Thyroid gland (tissue), 4 donors: Measurements from ENCODE around the gene RITA1.

Source experiments
- POLR2A ChIP-seq, 2 donors: fragments of 450-650 bp; IDR thresholded peaks; one replicate each; pipeline ENCODE4 v1.6.1; 2017; ENCODE audit warnings: antibody characterized with exemption in 2 of 2, mild to moderate bottlenecking in 2 of 2, moderate library complexity in 1 of 2
- TF ChIP-seq, protein P1 (sequence below), 6 experiments: fragments of 200-600 bp in 3 of 6; fragments of 450-650 bp in 3 of 6; sonication (generic) in 3 of 6; IDR thresholded peaks; one replicate each; pipeline ENCODE4 v1.5.1; 2016 to 2019; ENCODE audit warnings: antibody characterized with exemption in 6 of 6, mild to moderate bottlenecking in 2 of 6, inconsistent platforms in 1 of 6, moderate library complexity in 1 of 6

DNA sequence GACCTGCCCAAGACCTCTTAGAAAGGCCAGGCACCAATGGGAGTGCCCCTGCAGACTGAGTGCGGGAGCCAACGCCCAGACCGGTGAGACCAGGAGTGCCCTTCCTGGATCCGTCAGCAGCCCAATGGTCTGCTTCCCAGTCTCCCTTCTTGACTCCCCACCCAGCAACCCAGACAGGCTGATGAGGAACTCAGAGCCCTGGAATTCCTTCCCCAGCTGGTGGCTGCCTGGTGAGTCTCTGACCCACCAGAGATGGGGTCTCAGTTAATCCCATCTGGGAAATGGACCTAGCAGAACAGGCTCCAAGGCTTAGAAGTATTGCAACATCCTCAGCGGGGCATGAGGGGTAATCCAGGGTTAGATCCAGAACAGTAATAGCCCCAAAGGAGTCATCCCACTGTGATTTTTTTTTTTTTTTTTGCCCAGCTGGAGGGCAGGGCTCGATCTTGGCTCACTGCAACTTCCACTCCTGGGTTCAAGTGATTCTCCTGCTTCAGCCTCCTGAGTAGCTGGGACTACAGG lies 48.5 kb upstream of the RITA1 start:
- TF ChIP-seq POLR2A (IDR thresholded peaks at IDR 0.05), result no peak
- TF ChIP-seq, protein P1, sequence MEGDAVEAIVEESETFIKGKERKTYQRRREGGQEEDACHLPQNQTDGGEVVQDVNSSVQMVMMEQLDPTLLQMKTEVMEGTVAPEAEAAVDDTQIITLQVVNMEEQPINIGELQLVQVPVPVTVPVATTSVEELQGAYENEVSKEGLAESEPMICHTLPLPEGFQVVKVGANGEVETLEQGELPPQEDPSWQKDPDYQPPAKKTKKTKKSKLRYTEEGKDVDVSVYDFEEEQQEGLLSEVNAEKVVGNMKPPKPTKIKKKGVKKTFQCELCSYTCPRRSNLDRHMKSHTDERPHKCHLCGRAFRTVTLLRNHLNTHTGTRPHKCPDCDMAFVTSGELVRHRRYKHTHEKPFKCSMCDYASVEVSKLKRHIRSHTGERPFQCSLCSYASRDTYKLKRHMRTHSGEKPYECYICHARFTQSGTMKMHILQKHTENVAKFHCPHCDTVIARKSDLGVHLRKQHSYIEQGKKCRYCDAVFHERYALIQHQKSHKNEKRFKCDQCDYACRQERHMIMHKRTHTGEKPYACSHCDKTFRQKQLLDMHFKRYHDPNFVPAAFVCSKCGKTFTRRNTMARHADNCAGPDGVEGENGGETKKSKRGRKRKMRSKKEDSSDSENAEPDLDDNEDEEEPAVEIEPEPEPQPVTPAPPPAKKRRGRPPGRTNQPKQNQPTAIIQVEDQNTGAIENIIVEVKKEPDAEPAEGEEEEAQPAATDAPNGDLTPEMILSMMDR (IDR thresholded peaks at IDR 0.05), result no peak
